Activated CD4-positive, alpha-beta T cell treated with anti-CD3 and anti-CD28 coated beads for 4 hours (primary cell): Measurements from ENCODE around the gene ACE.

Source experiments
- DNase-seq, 2 donors: peaks; one replicate each; pipeline ENCODE4 v3.0.0-alpha.2; 2020

ACE gene

DNA sequence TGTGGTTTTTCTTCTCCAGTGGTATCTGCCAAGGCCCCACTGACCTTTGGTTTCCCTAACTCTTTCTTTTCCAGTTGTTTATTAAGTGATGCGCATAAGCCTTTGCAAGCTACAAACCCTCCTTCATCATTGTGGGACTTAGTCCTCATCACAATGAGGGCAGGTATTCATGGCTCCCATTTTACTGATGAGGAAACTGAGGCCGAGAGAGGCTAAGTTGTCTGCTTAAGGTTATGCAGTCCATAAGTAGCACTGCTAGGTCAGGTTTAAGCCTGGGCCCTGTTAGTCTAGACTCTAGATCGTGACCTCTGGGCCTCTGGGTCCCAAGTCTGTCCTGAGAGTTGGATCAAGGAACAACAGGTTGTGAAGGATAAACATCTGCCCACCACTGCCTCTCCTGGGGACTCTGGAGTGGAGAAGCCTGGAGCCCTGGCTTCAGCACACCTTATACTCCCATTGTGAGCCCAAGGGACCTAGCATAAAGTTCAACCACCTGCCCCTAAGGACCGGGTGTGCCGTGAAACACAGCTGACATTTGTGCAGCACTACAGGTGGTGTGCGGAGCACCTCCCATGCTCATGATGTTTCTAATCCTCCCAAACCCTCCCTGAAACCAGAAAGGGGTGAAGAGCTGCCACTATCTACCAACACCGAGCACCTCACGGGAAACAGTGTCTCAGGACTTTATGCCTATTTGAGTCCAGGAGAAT, 41.1 kb downstream of the ACE start:
- no peak for DNase-seq

DNA sequence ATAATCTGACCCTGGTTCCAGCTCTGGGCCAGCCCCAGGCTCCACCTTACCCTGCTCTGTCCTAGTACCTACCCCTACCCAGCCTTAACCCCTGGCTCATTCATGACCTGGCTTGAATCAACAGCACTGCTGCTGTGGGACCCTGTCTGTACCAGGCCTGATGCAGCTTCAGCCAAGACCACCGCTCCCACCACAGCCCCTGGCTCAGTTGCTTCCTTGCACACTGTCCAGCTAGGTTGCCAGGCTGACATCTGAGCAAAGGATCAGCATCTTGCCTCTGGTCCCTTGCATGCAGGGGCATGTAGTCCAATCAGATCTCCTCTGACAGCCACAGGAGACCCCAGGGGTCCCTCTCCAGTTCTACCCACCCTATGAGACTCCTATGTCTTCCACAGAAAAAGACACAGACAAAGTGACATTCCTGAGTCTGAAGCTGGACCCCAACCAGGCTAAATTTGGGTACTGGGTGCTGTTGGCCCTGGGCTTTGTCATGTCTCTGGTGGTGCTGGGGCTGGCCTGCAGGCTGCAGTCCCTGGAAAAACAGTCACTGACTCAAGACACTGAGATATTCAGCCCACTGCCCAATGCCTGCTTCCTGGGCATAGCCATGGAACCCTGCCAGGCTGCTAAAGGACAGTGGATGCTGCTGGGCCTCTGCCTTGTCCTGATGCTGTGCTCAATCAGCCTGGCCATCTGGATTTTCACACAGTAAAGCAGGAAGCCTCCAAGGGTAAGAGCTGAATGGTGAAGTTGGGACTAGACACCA, 42.4 kb downstream of the ACE start:
- DNase-seq: no peak

DNA sequence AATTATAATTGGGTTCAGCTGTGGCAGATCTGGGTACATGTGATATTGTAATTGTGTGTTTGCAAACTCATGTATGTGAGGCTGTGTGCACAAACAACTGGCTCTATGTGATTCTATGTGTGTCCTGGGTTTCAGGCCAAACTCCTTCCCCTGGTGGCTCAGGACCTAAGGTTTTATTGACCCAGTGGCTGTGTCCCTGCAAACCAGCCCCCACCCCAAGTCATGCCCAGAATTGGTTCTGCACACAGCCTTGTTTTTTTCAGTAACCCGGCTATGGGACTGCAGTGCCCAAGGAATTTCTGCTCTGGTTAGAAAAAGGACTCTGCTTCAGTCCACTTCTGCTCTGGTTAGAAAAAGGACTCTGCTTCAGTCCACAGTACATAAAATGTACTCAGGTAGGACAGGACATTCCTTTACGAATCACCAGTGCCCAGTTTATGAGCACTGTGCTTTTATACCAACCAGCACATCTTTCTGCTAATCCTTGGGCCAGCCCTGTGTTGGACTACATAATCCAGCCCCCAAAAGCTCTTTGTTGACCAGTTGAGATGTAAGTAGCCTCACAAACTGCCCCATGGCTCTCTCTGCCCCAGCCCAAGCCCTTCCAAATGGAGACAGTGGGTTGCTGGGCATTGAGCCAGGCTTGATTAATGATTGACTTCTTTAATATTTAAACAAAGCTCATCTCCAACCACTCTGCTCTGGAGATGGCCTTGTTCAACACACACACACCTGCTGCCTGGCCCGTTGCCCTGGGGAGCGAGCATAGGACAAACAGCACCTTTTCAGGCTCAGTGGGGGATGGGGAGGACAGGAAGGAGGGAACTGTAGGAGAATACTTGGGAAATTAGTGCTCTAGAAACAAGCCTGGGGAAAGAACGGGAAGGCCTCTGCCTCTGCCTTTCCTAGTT, 43.4 kb downstream of the ACE start:
- DNase-seq: no peak

DNA sequence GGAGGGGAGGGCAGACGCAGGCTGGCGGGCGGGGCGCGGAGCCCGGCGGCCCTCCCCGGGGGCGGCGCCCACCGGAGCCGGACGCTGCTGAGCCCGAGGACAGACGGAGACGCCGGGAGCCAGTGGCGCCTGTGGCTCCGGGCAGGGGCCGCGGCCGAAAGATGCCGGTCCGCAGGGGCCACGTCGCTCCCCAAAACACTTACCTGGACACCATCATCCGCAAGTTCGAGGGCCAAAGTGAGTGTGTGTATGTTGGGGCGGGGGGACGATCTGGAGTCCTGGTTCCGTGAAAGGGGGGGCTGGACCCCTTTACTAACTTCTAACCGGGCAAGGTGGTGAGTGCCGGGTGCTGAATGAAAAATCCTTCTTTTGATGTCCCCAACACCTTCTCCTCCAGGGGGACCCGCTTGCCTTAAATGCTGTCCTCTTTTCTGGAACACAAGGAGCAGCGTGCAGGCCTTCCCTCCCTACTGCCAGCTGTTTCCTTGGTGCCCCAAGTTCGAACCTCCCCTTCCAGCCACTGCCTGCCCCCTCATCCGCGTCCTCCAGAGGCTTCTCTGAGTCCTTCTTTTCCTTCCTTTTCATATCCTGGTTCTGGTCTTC, 46.5 kb downstream of the ACE start, which contains the start of gene KCNH6:
KCNH6 (plus strand) TSS at position 106 of the 603 bp plus-strand sequence; CDS start at position 162, 56 bp downstream.
- no peak for DNase-seq

DNA sequence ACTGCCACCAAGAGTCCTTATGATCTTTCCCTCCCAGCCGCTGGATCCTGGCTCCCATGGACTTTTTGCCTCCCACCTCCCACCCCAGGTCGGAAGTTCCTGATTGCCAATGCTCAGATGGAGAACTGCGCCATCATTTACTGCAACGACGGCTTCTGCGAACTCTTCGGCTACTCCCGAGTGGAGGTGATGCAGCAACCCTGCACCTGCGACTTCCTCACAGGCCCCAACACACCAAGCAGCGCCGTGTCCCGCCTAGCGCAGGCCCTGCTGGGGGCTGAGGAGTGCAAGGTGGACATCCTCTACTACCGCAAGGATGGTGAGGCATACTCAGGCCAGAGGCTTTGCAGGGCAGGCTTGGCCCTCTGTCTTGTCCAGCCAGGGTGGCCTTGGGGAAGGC, 47.2 kb downstream of the ACE start:
- DNase-seq: no peak

DNA sequence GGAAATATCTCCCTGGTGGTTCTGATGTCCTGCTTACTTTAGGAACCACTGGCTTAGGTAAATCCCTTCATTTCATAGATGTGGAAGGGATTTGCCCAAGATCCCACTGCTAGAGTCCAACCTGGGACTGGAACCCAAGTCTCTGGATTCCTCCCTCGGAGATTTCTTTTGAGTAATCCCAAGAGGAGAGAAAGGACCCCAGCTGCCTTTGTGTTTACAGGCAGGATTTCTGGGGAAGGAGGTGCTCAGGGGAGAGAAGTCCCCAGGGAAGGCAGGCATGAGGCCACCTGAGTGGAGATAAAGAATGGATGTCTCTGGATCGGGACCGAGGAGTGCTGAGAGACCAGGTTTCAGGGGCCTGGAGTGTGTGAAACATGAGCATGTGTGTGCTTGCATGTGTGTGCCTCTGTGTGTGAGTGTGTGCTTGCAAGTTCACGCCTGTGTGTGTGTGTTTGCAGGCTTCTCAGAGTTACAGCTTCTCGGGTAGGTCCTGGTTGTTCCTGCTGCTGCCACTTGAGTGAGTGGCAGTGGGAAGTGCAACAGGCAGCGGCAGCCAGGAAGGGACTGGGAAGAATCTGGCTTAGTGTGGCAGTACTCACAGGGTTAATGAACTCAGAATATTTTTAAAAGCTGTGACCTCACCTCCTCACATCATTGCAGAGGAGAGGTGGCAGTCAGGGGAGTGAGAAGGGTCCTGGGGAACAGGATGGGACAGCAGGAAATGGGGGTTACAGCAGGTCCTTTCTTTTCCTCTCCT, 48.5 kb downstream of the ACE start:
- DNase-seq: no peak

DNA sequence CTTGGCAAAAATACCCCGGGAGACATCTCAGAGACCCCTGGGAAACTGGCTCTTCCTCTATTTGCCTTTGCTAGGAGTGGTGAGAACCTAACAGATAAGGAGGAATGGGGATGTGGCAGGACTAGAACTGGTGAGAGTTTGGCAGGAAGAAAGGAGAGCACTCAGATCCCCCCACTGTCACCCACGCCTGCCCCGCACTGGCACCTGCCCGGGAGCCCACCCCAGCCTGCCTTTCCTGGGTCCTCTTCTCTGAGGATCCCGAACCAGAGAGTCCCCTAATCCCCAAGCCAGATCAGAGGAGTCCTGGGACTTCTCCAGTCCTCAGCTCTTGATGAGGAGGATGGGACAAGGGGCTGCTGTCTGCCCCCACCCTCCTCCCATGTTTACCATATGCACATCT, 50.0 kb downstream of the ACE start:
- no peak for DNase-seq

DNA sequence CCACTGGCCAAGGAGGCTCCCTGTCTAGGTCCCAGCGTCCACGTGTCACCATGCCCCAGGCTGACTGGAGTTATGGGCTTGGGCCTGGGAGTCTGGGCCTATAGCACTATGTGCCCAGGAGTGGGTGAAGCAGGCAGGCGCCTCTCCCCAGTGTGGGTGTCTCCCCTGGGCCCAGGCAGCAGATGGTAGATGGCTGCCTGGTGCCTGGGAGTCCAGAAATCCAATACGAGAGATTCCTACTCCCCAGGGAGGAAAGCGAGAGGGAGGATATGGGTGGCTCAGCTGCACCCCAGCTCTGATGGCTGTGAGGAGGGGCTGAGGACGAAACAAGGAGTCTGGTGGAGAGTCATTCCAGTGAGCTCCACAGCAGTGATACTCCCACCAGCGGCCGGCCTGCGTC, 51.3 kb downstream of the ACE start:
- DNase-seq: no peak

DNA sequence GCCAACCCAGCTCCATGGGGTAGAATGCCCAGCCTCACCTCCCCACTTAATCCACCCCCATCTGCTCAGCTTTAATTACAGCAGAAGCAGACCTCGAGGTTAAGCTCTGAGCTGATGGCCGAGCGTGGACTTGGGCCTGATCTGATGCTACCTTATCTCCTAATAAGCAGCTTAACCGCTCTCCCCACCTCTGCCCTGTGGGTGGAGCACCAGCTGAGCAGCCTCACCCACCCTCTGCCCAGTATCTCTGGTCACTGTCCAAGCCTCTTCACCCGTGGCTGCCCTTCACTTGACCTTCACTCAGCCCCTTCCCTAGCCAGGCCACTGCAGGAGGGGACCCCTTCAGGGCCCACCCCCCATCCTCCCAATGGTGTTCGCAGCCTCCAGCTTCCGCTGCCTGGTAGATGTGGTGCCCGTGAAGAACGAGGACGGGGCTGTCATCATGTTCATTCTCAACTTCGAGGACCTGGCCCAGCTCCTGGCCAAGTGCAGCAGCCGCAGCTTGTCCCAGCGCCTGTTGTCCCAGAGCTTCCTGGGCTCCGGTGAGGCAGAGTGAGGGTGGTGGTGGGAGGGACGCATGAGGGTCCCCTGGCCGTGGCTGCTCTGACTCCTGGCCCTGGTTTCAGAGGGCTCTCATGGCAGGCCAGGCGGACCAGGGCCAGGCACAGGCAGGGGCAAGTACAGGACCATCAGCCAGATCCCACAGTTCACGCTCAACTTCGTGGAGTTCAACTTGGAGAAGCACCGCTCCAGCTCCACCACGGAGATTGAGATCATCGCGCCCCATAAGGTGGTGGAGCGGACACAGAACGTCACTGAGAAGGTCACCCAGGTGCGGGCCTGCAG, 53.1 kb downstream of the ACE start:
- DNase-seq: no peak

DNA sequence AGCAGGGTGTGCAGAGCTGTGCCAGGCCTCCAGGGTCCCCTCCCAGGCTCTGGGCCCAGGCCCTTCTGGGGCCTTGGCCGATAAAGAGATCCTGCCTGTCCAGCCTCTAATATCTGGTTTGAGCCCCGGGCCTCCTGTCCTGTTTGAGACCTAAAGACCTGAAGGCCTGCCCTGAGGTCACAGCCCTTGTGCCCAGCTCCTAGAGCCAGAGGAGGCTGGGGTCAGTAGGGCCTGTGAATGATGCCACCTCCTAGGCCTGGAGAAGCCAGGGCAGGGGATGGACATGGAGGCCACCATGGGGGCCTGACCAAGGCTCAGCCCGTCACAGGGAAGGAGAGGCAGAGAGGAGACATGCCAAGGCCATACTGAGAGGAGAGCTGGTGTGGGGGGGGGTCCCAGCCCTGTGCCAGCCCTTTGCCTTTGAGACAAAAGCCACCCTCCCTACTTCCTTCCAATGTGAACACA, 53.7 kb downstream of the ACE start:
- no peak for DNase-seq

DNA sequence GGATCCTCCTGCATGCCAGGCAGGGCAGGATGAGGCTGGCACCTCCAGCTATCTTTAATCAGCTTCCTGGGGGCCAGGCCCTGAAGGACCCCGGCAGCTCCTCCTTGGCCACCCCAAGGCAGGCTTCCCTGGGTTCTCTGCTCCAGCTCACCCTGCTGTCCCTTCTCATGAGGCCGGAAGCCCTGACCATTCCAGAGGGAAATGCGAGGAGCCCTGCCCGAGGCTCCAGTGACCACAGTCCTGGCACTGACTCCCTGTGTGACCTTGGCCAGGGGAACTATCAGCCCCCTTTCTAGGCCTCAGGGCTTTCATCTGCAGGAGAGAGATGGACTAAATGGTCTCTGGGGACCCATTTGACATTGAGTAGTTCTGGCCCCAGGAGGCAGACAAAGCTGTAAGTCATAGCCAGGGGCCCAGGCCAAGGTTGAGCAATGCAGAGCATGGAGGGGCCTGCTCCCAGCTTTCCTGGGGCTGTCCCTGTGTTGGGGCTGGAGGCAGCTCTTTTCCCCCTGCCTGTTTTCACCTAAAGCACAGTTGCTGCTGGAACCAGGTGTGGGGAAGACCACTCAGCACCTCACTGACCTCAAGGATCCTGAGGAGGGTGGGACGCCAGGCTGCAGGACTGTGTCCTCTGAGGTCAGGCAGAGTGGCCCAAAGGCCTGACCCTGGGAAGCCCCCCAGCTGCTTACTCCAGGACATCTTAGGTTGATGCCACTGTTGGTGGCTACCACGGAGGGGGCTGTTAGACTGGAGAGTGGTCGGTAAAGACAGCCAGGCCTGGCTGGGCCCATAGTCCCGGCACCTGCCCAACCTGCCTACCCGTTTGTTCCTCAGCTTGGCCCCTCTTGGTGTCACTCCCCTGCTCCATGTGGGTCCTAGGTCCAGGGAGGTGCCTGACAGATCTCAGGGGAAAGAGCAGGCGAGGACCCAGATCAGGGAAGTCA, 54.4 kb downstream of the ACE start:
- no peak for DNase-seq

DNA sequence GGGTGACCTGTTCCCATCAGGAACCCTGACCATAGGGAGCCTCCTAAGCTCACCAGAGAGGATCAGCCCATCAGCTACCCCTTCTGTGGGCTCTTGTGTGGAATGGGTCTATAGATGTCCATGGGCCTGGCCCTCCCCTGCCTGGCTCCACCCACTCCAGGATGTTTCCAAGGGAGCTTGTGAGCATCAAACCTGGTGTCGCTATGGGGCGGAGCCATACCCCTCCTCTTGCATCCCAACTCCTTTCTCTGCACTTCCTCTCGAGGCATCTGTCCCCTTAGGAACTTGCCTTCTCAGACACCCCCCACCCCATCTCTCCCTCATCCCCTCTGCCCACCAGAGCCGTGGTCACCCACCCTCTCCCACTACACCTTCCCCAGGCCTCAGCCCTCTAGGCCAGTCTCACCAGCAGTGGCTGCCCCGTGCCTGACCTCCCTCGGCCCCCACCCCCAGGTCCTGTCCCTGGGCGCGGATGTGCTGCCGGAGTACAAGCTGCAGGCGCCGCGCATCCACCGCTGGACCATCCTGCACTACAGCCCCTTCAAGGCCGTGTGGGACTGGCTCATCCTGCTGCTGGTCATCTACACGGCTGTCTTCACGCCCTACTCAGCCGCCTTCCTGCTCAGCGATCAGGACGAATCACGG, 56.7 kb downstream of the ACE start:
- DNase-seq: no peak

DNA sequence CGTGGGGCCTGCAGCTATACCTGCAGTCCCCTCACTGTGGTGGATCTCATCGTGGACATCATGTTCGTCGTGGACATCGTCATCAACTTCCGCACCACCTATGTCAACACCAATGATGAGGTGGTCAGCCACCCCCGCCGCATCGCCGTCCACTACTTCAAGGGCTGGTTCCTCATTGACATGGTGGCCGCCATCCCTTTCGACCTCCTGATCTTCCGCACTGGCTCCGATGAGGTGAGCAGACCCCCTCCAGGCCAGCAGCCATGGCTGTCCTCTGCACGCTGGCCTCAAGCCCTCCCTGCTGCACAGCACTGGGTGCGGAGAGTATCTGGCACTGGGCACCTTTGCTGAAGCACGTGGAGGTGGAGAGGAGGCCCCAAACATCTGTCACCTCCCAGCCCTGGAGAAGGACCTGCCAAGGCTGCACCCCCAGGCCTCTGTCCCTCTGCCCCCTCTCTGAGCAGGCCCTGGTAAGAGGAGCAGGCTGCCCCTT, 57.3 kb downstream of the ACE start:
- DNase-seq: no peak

DNA sequence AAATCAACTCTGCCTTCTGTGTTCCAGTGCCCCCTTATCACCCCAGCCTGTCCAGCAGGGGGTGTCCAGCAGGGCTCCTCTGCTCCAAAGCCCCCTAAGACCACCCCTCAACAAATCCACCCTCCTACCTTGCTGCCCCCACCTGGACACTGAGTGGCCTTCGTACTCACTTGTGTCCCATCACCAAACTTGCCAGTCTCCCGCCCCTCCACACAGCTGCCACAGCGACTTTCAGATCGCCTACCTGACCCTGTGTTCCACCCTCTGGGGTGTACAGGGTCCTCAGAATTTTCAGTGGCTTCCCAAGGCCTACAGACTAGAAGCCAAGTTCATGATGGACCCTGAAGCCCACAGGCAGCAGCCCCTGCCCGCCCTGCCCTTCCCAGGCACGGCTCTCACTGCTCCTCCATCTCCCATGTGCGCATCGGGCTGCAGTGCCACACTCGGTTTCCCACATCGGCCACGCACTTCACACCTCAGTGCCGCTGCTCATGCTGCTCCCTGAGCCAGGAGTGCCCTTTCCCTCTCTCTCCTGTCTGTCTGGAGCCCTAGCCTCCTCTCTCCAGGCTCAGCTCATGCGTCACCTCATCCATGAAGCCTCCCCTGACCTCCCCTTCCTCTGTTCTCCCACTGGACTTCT, 58.1 kb downstream of the ACE start:
- DNase-seq: no peak

DNA sequence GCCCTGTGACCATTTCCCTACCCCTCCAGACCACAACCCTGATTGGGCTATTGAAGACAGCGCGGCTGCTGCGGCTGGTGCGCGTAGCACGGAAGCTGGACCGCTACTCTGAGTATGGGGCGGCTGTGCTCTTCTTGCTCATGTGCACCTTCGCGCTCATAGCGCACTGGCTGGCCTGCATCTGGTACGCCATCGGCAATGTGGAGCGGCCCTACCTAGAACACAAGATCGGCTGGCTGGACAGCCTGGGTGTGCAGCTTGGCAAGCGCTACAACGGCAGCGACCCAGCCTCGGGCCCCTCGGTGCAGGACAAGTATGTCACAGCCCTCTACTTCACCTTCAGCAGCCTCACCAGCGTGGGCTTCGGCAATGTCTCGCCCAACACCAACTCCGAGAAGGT, 58.8 kb downstream of the ACE start:
- DNase-seq: no peak

DNA sequence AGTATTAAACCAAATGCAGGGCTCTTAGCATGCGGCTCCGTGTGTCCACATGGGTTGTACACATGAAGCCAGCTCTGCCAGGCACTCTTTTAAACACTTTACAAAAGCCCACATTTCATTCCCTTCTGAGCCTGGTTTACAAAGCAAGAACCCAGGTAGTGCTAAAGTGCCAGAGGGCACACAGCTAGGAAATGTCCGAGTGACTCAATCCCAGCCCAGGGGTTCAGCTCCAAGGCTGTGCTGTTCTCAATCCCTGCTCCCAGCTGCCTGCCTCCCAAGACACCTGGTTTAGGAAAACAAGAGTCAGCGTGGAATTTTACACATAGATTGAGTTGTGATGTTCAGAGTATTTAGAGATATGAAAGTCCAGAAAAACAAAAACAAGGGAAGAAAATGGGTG, 60.1 kb downstream of the ACE start:
- no peak for DNase-seq

DNA sequence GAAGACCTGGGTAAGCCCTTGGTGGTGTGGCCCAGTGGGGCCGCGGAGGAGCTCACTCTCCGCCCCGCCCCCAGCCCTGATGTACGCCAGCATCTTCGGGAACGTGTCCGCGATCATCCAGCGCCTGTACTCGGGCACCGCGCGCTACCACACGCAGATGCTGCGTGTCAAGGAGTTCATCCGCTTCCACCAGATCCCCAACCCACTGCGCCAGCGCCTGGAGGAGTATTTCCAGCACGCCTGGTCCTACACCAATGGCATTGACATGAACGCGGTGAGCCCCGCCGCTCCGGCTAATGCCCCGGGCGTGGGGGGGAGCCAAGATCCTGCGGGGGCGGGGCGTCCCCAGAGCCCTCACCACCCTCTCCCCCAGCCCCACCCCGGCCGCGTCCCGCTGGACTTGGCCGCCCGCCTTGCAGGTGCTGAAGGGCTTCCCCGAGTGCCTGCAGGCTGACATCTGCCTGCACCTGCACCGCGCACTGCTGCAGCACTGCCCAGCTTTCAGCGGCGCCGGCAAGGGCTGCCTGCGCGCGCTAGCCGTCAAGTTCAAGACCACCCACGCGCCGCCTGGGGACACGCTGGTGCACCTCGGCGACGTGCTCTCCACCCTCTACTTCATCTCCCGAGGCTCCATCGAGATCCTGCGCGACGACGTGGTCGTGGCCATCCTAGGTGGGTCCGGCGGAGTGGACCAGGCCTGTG, 61.3 kb downstream of the ACE start:
- no peak for DNase-seq
